ENCODE data around the gene COL7A1. TPM values are rescaled to one million over a fixed set of nuclear protein-coding genes. Genes with fewer than 3 reads are reported as not detected.
A peak's percentile ranks its signal among the peaks of the same experiment; 100 is the strongest.

The COL7A1 gene
- total RNA-seq, 2 donors from 2014 or later, result 15.7 to 16.6 TPM

GRCh38 chr3:48599509-48600285, 4.6 kb upstream of the COL7A1 start:
- H3K9me3 Mint-ChIP-seq, result no peaks in the 10 kb centered on the region
- no peak overlapping the region for H3K27ac ChIP-seq (ENCODE audit: low read depth, low read length)
- H3K36me3 ChIP-seq (ENCODE audit: control insufficient read depth, insufficient read depth, low read length), result peaks cover 57% of the 10 kb centered on the region
- H3K27ac Mint-ChIP-seq, result no peak overlapping the region
- H3K27me3 Mint-ChIP-seq (ENCODE audit: insufficient read depth), result peaks cover 3% of the 10 kb centered on the region
- no peak for TF ChIP-seq CTCF (conservative IDR thresholded peaks at IDR 0.05)
- H3K4me3 Mint-ChIP-seq, result no peak overlapping the region
- no peaks in the 10 kb centered on the region for H3K9me3 ChIP-seq (ENCODE audit: control insufficient read depth, low read length)
- 96 to 100% methylated on average over 3 to 12 of the region's 12 CpGs for WGBS, 2 experiments (ENCODE audit: insufficient coverage in 1 of 2, insufficient read length in 1 of 2)
- no peaks in the 10 kb centered on the region for H3K4me1 ChIP-seq (ENCODE audit: control insufficient read depth, insufficient read depth, low read length)
- H3K4me3 ChIP-seq (ENCODE audit: low read length), result no peak overlapping the region
- no peak overlapping the region for H3K9ac ChIP-seq (ENCODE audit: extremely low read depth, low read length, poor library complexity, severe bottlenecking)
- H3K4me1 Mint-ChIP-seq, result peaks cover 9% of the 10 kb centered on the region
- no peak for DNase-seq
- H3K36me3 Mint-ChIP-seq (ENCODE audit: low read depth), result peaks cover 61% of the 10 kb centered on the region
- H3K27me3 ChIP-seq (ENCODE audit: control insufficient read depth, insufficient read depth, low read length, poor library complexity, severe bottlenecking), result peaks cover 4% of the 10 kb centered on the region

DNA sequence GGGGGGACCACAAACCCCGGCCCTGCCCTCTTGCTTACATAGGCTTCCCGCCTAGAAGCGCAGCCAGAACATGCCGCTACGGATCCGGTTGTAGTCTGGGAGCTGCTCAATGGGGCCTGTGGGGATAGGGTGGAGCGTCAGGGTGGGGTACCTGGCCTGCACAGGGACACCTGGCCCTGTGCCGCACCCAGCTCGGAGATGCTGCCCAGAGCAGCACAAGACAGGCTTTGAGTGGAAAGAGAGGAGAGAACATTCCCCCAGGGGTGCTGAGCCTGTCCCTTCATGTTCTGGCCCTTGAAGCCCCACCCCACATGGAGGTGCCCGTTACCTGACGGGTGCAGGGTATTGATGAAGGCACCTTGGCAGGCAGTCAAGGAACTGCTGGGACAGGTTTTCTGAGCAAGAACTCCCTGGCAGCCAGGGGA, 4.0 kb upstream of the COL7A1 start:
- Histone ChIP-seq H3K27ac (ENCODE audit: low read depth, low read length) (no peak overlapping the region), H3K36me3 (ENCODE audit: control insufficient read depth, insufficient read depth, low read length) (peaks cover 51% of the 10 kb centered on the region), H3K4me3 (ENCODE audit: low read length) (no peak overlapping the region), H3K27me3 (ENCODE audit: control insufficient read depth, insufficient read depth, low read length, poor library complexity, severe bottlenecking) (peaks cover 10% of the 10 kb centered on the region), H3K4me1 (ENCODE audit: control insufficient read depth, insufficient read depth, low read length) (no peaks in the 10 kb centered on the region), H3K9me3 (ENCODE audit: control insufficient read depth, low read length) (no peaks in the 10 kb centered on the region), H3K9ac (ENCODE audit: extremely low read depth, low read length, poor library complexity, severe bottlenecking) (no peak overlapping the region)
- Mint-ChIP-seq H3K27me3 (ENCODE audit: insufficient read depth) (peaks cover 9% of the 10 kb centered on the region), H3K36me3 (ENCODE audit: low read depth) (peaks cover 55% of the 10 kb centered on the region), H3K27ac (no peak overlapping the region), H3K9me3 (no peaks in the 10 kb centered on the region), H3K4me1 (peaks cover 13% of the 10 kb centered on the region), H3K4me3 (no peak overlapping the region)
- no peak for TF ChIP-seq CTCF (conservative IDR thresholded peaks at IDR 0.05)
- 95 to 97% methylated on average over 11 of the region's 11 CpGs for WGBS, 2 experiments (ENCODE audit: insufficient coverage in 1 of 2, insufficient read length in 1 of 2)
- no peak for DNase-seq

DNA sequence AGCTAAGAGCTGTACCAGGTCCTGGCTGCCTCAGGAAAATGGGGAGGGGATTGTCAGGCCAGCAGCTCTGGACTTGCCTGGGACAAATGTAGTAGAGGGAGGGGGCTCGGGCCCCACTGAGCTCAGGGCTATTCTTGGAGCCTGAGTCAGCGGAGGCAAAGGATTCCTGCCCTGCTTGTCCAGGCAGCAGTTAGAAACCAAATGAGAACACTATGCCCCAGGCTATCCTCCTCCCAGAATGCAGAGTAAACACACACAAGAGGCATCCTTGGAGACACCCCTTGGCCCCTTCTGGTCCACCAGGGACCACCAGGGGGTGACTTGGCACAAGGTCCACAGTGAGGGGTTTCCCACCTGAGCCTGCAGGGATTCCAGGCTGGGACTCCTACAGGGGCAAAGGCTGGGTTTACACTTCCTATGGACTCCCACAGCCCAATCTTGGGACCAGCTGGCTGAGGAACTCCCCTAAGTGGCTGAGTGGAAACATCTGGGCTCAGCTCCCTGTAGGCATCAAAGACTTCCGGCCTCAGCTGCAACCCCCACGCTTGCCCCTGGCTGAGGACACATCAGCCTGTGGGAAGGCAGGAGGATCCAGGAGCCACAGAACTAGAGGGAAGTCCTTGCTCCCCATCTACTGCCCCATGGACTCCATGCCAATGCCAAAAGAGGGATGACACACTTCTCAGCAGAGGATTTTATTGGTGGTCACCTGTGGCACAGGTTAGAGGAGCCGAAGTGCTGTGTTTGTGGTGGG, 3.4 kb upstream of the COL7A1 start:
- H3K36me3 ChIP-seq (ENCODE audit: control insufficient read depth, insufficient read depth, low read length), result peaks cover 45% of the 10 kb centered on the region
- Mint-ChIP-seq H3K4me1 (peaks cover 13% of the 10 kb centered on the region), H3K27ac (no peak overlapping the region), H3K9me3 (no peaks in the 10 kb centered on the region), H3K27me3 (ENCODE audit: insufficient read depth) (peaks cover 9% of the 10 kb centered on the region), H3K36me3 (ENCODE audit: low read depth) (peaks cover 50% of the 10 kb centered on the region), H3K4me3 (no peak overlapping the region)
- DNase-seq, result no peak
- TF ChIP-seq CTCF (conservative IDR thresholded peaks at IDR 0.05), result no peak
- WGBS, 2 experiments (ENCODE audit: insufficient coverage in 1 of 2, insufficient read length in 1 of 2), result 88 to 90% methylated on average over 5 of the region's 5 CpGs
- peak overlapping the region; percentile 68 for H3K27ac ChIP-seq (ENCODE audit: low read depth, low read length)
- H3K9ac ChIP-seq (ENCODE audit: extremely low read depth, low read length, poor library complexity, severe bottlenecking), result no peak overlapping the region
- peaks cover 15% of the 10 kb centered on the region for H3K27me3 ChIP-seq (ENCODE audit: control insufficient read depth, insufficient read depth, low read length, poor library complexity, severe bottlenecking)
- H3K4me1 ChIP-seq (ENCODE audit: control insufficient read depth, insufficient read depth, low read length), result no peaks in the 10 kb centered on the region
- no peaks in the 10 kb centered on the region for H3K9me3 ChIP-seq (ENCODE audit: control insufficient read depth, low read length)
- no peak overlapping the region for H3K4me3 ChIP-seq (ENCODE audit: low read length)
